CD14-positive monocyte (primary cell): Measurements from ENCODE around the gene BLNK. TPM values are rescaled to one million over a fixed set of nuclear protein-coding genes. Genes with fewer than 3 reads are reported as not detected.

Experiments used
- DNase-seq, 3 donors: peaks; one replicate each; pipeline ENCODE4 v3.0.0-alpha.2; 2011 to 2022
- H2AFZ ChIP-seq: 2 replicates; pipeline ENCODE4 v1.6.0; 2012; ENCODE audit warnings: mild to moderate bottlenecking, low read depth, low read length, inconsistent platforms; ENCODE audit not compliant: insufficient read depth, poor library complexity, severe bottlenecking
- H3K27ac ChIP-seq, 2 donors: 1 replicate in 1 of 2; 2 replicates in 1 of 2; pipeline ENCODE4 v1.5.1; 2012 to 2013; ENCODE audit warnings: low read length in 2 of 2, control low read depth in 1 of 2, inconsistent platforms in 1 of 2, low read depth in 1 of 2, mild to moderate bottlenecking in 1 of 2
- H3K27me3 ChIP-seq, 2 donors: one replicate each; pipeline versions ENCODE4 v1.6.0 to v1.6.1; 2011 to 2013; ENCODE audit warnings: low read length in 2 of 2; ENCODE audit not compliant: control insufficient read depth in 2 of 2, insufficient read depth in 2 of 2
- H3K36me3 ChIP-seq, 2 donors: replicated peaks in 1 of 2; 1 replicate in 1 of 2; 2 replicates in 1 of 2; pipeline versions ENCODE4 v1.5.1 to v1.6.1; 2012 to 2013; ENCODE audit warnings: low read length in 2 of 2, control low read depth in 1 of 2, inconsistent platforms in 1 of 2, mild to moderate bottlenecking in 1 of 2; ENCODE audit not compliant: insufficient read depth in 2 of 2, control insufficient read depth in 1 of 2
- H3K4me1 ChIP-seq, 2 donors: 1 replicate in 1 of 2; 2 replicates in 1 of 2; pipeline versions ENCODE4 v1.5.1 to v1.6.1; 2012 to 2013; ENCODE audit warnings: low read length in 2 of 2, control low read depth in 1 of 2, inconsistent platforms in 1 of 2, mild to moderate bottlenecking in 1 of 2, moderate library complexity in 1 of 2; ENCODE audit not compliant: insufficient read depth in 2 of 2, control insufficient read depth in 1 of 2
- H3K4me2 ChIP-seq: replicated peaks from 2 replicates; pipeline ENCODE3; 2012; ENCODE audit warnings: low read length, moderate library complexity, mild to moderate bottlenecking; ENCODE audit not compliant: poor library complexity, severe bottlenecking; ENCODE audit errors: extremely low read depth
- H3K4me3 ChIP-seq, 3 experiments: fragments of 200-600 bp in 1 of 3; sonication (generic) in 1 of 3; replicated peaks in 1 of 3; 1 replicate in 2 of 3; 2 replicates in 1 of 3; pipeline ENCODE4 v1.5.1; 2011 to 2013; ENCODE audit warnings: low read length in 3 of 3, mild to moderate bottlenecking in 3 of 3, control low read depth in 2 of 3, low read depth in 2 of 3, inconsistent platforms in 1 of 3, moderate library complexity in 1 of 3
- H3K79me2 ChIP-seq: 2 replicates; pipeline ENCODE4 v1.6.0; 2012; ENCODE audit warnings: mild to moderate bottlenecking, control low read depth, inconsistent platforms, low read length, moderate library complexity; ENCODE audit not compliant: insufficient read depth
- H3K9ac ChIP-seq: 2 replicates; pipeline ENCODE4 v1.6.0; 2017; ENCODE audit warnings: low read length, mild to moderate bottlenecking; ENCODE audit not compliant: insufficient read depth, poor library complexity, severe bottlenecking
- H3K9me3 ChIP-seq, 2 donors: replicated peaks in 1 of 2; 1 replicate in 1 of 2; 2 replicates in 1 of 2; pipeline versions ENCODE4 v1.5.1 to v1.6.1; 2012 to 2013; ENCODE audit warnings: low read length in 2 of 2, control low read depth in 1 of 2; ENCODE audit not compliant: control insufficient read depth in 1 of 2, insufficient read depth in 1 of 2
- H4K20me1 ChIP-seq: 2 replicates; pipeline ENCODE4 v1.6.0; 2012; ENCODE audit warnings: mild to moderate bottlenecking, low read length, control low read depth, moderate library complexity; ENCODE audit not compliant: insufficient read depth
- H3K27ac Mint-ChIP-seq, 7 donors: one replicate each; pipeline ENCODE4 v1.8.0; 2020; ENCODE audit warnings: mild to moderate bottlenecking in 7 of 7, mixed read lengths in 7 of 7, moderate library complexity in 6 of 7, inconsistent platforms in 2 of 7
- H3K27me3 Mint-ChIP-seq, 3 donors: one replicate each; pipeline ENCODE4 v1.8.0; 2021 to 2022; ENCODE audit warnings: low read depth in 3 of 3, mild to moderate bottlenecking in 3 of 3, mixed read lengths in 3 of 3, moderate library complexity in 3 of 3, inconsistent platforms in 1 of 3
- H3K36me3 Mint-ChIP-seq, 2 donors: one replicate each; pipeline ENCODE4 v1.8.0; 2020; ENCODE audit warnings: mixed read lengths in 2 of 2, inconsistent platforms in 1 of 2, mild to moderate bottlenecking in 1 of 2
- H3K4me1 Mint-ChIP-seq: one replicate; pipeline ENCODE4 v1.8.0; 2020; ENCODE audit warnings: mild to moderate bottlenecking, mixed read lengths
- H3K4me3 Mint-ChIP-seq, 2 donors: one replicate each; pipeline ENCODE4 v1.8.0; 2020; ENCODE audit warnings: mild to moderate bottlenecking in 2 of 2, mixed read lengths in 2 of 2, moderate library complexity in 1 of 2
- H3K9me3 Mint-ChIP-seq, 7 donors: one replicate each; pipeline ENCODE4 v1.8.0; 2020 to 2022; ENCODE audit warnings: mixed read lengths in 7 of 7, mild to moderate bottlenecking in 6 of 7, moderate library complexity in 6 of 7, inconsistent platforms in 2 of 7
- WGBS: methylation state at CpG from one replicate; pipeline ENCODE4 v1.1.5; 2013; ENCODE audit warnings: missing lambda C conversion rate; ENCODE audit not compliant: insufficient coverage; 5-methylcytosine and 5-hydroxymethylcytosine counted together
- intact Hi-C, 2 donors: fragments of 100-400 bp; cut with micrococcal nuclease; formaldehyde crosslinking; loops; one replicate each; pipeline versions ENCODE4 v1.15.0 to v1.15.1; 2023
- polyA plus RNA-seq, 3 donors: library from polyadenylated mRNA; depleted of rRNA in 1 of 3; unstranded in 2 of 3; stranded (reverse) in 1 of 3; fragments of 300-500 nt in 2 of 3; fragments of >200 nt in 1 of 3; fragmentation: Illumina TruSeq in 2 of 3; gene quantifications; 1 replicate in 2 of 3; 2 replicates in 1 of 3; pipeline ENCODE4 v1.2.3, GENCODE V29; 2012 to 2021
- TF ChIP-seq, protein P1 (sequence below): fragments of 200-600 bp; IDR thresholded peaks from one replicate; pipeline ENCODE4 v1.8.0; 2022; ENCODE audit warnings: antibody characterized with exemption, mild to moderate bottlenecking

Gene BLNK
- polyA plus RNA-seq, 3 donors = 1.4 to 1.9 (median 1.5) TPM

DNA sequence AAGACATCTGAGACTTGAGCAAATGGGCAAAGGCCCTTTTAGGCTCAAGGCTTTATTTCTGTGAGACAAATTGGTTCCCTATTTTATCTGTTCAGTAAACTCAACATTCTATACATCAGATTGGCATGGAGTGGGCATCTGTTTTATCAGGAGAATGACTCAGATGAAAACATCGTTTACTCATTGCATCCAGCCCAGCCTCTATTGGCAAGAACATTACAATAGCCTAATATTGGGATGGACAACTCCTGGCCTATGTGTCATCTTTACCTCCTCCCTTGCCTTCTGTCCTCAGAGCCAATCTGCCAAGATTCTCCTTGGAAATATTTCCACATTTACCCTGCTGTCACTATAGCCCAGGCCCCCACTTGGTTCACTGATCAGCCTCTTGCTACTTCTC is 5.5 kb upstream of the BLNK start:
- no peak for DNase-seq
- Mint-ChIP-seq H3K27me3 (peaks cover 0 to 2% (median 0%) of the 10 kb centered on the region in 3 donors), H3K36me3 (no peaks in the 10 kb centered on the region), H3K27ac (no peak overlapping the region), H3K4me3 (no peak overlapping the region), H3K9me3 (no peaks in the 10 kb centered on the region), H3K4me1 (peaks cover 24% of the 10 kb centered on the region)
- TF ChIP-seq, protein P1, sequence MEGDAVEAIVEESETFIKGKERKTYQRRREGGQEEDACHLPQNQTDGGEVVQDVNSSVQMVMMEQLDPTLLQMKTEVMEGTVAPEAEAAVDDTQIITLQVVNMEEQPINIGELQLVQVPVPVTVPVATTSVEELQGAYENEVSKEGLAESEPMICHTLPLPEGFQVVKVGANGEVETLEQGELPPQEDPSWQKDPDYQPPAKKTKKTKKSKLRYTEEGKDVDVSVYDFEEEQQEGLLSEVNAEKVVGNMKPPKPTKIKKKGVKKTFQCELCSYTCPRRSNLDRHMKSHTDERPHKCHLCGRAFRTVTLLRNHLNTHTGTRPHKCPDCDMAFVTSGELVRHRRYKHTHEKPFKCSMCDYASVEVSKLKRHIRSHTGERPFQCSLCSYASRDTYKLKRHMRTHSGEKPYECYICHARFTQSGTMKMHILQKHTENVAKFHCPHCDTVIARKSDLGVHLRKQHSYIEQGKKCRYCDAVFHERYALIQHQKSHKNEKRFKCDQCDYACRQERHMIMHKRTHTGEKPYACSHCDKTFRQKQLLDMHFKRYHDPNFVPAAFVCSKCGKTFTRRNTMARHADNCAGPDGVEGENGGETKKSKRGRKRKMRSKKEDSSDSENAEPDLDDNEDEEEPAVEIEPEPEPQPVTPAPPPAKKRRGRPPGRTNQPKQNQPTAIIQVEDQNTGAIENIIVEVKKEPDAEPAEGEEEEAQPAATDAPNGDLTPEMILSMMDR = no peak
- Histone ChIP-seq H3K27ac (no peak overlapping the region), H3K4me3 (no peak overlapping the region), H4K20me1 (no peaks in the 10 kb centered on the region), H3K4me2 (no peak overlapping the region), H3K9me3 (no peaks in the 10 kb centered on the region), H3K36me3 (no peaks in the 10 kb centered on the region), H3K27me3 (no peaks in the 10 kb centered on the region), H3K9ac (no peak overlapping the region), H3K4me1 (peaks cover 21 to 23% of the 10 kb centered on the region in 2 donors), H2AFZ (no peak overlapping the region), H3K79me2 (no peaks in the 10 kb centered on the region)
- WGBS = 100% methylated on average over 1 of the region's 1 CpG
- intact Hi-C loops = no loop called here

DNA sequence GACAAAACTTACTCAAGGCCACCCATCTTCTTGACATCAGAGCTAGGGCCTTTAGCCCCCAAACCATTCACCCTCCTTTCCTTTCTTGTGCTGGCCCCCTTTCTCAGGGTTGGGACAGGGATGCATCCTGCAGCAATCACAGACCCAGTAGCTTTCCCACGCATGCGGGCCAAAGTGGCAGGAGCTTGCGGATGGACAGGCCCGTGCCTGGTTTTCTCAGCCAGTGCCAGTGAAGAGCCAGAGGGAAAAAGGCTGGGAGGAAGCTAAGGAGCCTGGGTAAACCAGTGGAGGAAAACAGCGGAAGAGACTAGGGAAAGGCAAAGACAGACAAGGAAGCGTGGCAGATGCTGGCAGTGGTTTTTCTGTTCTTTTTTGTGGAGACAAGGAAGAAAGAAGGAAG is 5.1 kb upstream of the BLNK start:
- H3K4me1 ChIP-seq = peaks cover 25 to 27% of the 10 kb centered on the region in 2 donors
- H3K27me3 Mint-ChIP-seq = peaks cover 0 to 2% (median 0%) of the 10 kb centered on the region in 3 donors
- H3K4me3 ChIP-seq = no peak overlapping the region
- TF ChIP-seq, protein P1 = no peak
- peaks cover 27% of the 10 kb centered on the region for H3K4me1 Mint-ChIP-seq
- no peak for DNase-seq
- H3K4me3 Mint-ChIP-seq = no peak overlapping the region
- no peaks in the 10 kb centered on the region for H3K9me3 ChIP-seq
- WGBS = 91% methylated on average over 4 of the region's 6 CpGs
- intact Hi-C loops = no loop called here
- no peak overlapping the region for H3K9ac ChIP-seq
- H3K27ac ChIP-seq = no peak overlapping the region
- no peaks in the 10 kb centered on the region for H3K9me3 Mint-ChIP-seq
- H3K27ac Mint-ChIP-seq = no peak overlapping the region
- no peaks in the 10 kb centered on the region for H4K20me1 ChIP-seq
- no peak overlapping the region for H2AFZ ChIP-seq
- H3K4me2 ChIP-seq = no peak overlapping the region
- H3K36me3 Mint-ChIP-seq = no peaks in the 10 kb centered on the region
- H3K36me3 ChIP-seq = no peaks in the 10 kb centered on the region
- H3K79me2 ChIP-seq = no peaks in the 10 kb centered on the region
- H3K27me3 ChIP-seq = no peaks in the 10 kb centered on the region
